Testis (tissue), 2 donors: Measurements from ENCODE around the gene SPRN.

Experiments
- CTCF ChIP-seq, 3 experiments: fragments of 450-650 bp in 2 of 3; fragments of 200-600 bp in 1 of 3; sonication (generic) in 1 of 3; IDR thresholded peaks; one replicate each; pipeline ENCODE4 v1.5.1; 2016 to 2019; ENCODE audit warnings: antibody characterized with exemption in 3 of 3, mild to moderate bottlenecking in 2 of 3, moderate library complexity in 1 of 3
- POLR2A ChIP-seq: fragments of 450-650 bp; IDR thresholded peaks from one replicate; pipeline ENCODE4 v1.6.1; 2017; ENCODE audit warnings: antibody characterized with exemption, mild to moderate bottlenecking, moderate library complexity

- TF ChIP-seq POLR2A (no peak), CTCF (IDR thresholded peaks at IDR 0.05) (no peak)
These were observed 32.8 kb upstream of the SPRN start for GRCh38 chr10:133457100-133457841.
